Keratinocyte (primary cell): ENCODE results near the gene GRIA1. TPM values are rescaled to one million over a fixed set of nuclear protein-coding genes. Genes with fewer than 3 reads are reported as not detected.

ENCODE experiments used
- DNase-seq: peaks from one replicate; pipeline ENCODE4 v3.0.0-alpha.2; 2011; ENCODE audit warnings: low read depth, missing footprints, low spot score
- FAIRE-seq: peaks from 2 replicates; lab custom pipeline; 2011; peaks lifted over from hg19 to GRCh38; lab: Jason Lieb, UNC
- H2AFZ ChIP-seq: 2 replicates; pipeline ENCODE4 v1.6.0; 2012; ENCODE audit warnings: low read length, control low read depth, inconsistent platforms; ENCODE audit not compliant: control insufficient read depth
- H3K27ac ChIP-seq: 2 replicates; pipeline ENCODE4 v1.5.1; 2011; ENCODE audit warnings: low read length; ENCODE audit not compliant: control insufficient read depth, insufficient read depth
- H3K27me3 ChIP-seq: 3 replicates; pipeline ENCODE4 v1.6.0; 2011; ENCODE audit warnings: low read length; ENCODE audit not compliant: control insufficient read depth, insufficient read depth; ENCODE audit errors: extremely low read depth
- H3K36me3 ChIP-seq, 2 experiments: 2 replicates in 1 of 2; 3 replicates in 1 of 2; pipeline ENCODE4 v1.5.1; 2011; ENCODE audit warnings: low read length in 2 of 2, mild to moderate bottlenecking in 1 of 2; ENCODE audit not compliant: control insufficient read depth in 2 of 2, insufficient read depth in 2 of 2; ENCODE audit errors: extremely low read depth in 1 of 2
- H3K4me1 ChIP-seq: 3 replicates; pipeline ENCODE4 v1.5.1; 2011; ENCODE audit warnings: low read length; ENCODE audit not compliant: control insufficient read depth, insufficient read depth; ENCODE audit errors: extremely low read depth
- H3K4me2 ChIP-seq: 3 replicates; pipeline ENCODE4 v1.6.0; 2011; ENCODE audit warnings: low read depth, low read length; ENCODE audit not compliant: control insufficient read depth, insufficient read depth; ENCODE audit errors: extremely low read depth
- H3K4me3 ChIP-seq, 3 experiments: fragments of 200-600 bp in 1 of 3; sonication (generic) in 1 of 3; 2 replicates in 2 of 3; 3 replicates in 1 of 3; pipeline ENCODE4 v1.5.1; 2011 to 2016; ENCODE audit warnings: low read length in 3 of 3, mild to moderate bottlenecking in 3 of 3, control low read depth in 2 of 3, inconsistent platforms in 1 of 3, low read depth in 1 of 3, mixed read lengths in 1 of 3, mixed run types in 1 of 3, moderate library complexity in 1 of 3; ENCODE audit not compliant: control insufficient read depth in 2 of 3, insufficient read depth in 2 of 3; ENCODE audit errors: extremely low read depth in 1 of 3
- H3K79me2 ChIP-seq: 2 replicates; pipeline ENCODE4 v1.6.0; 2012; ENCODE audit warnings: low read length; ENCODE audit not compliant: control insufficient read depth, insufficient read depth
- H3K9ac ChIP-seq: 3 replicates; pipeline ENCODE4 v1.6.0; 2011; ENCODE audit warnings: low read length; ENCODE audit not compliant: control insufficient read depth, insufficient read depth; ENCODE audit errors: extremely low read depth
- H3K9me1 ChIP-seq: 3 replicates; pipeline ENCODE4 v1.6.0; 2011; ENCODE audit warnings: low read length; ENCODE audit not compliant: control insufficient read depth, insufficient read depth; ENCODE audit errors: extremely low read depth
- H3K9me3 ChIP-seq: 2 replicates; pipeline ENCODE4 v1.5.1; 2012; ENCODE audit warnings: low read depth, low read length; ENCODE audit not compliant: control insufficient read depth
- H4K20me1 ChIP-seq: 3 replicates; pipeline ENCODE4 v1.6.0; 2011; ENCODE audit warnings: low read length; ENCODE audit not compliant: control insufficient read depth, insufficient read depth; ENCODE audit errors: extremely low read depth
- EZH2 ChIP-seq: IDR thresholded peaks from one replicate; pipeline ENCODE4 v1.6.1; 2012; ENCODE audit warnings: inconsistent platforms, mild to moderate bottlenecking, low read length, moderate library complexity
- dilution Hi-C: fragments of 300-500 bp; cut with MboI; formaldehyde crosslinking; loops from one replicate; pipeline ENCODE4 v1.7.0; 2020; ENCODE audit warnings: low sequenced_read_pairs; ENCODE audit not compliant: extremely low pct_ligation_motif_present
- polyA plus RNA-seq, 5 experiments: library from polyadenylated mRNA; depleted of rRNA in 3 of 5; stranded (reverse) in 3 of 5; stranded (forward) in 1 of 5; unstranded in 1 of 5; fragments of >200 nt; gene quantifications; 1 replicate in 1 of 5; 2 replicates in 3 of 5; 3 replicates in 1 of 5; pipeline versions ENCODE4 v1.2.1 to v1.2.3, GENCODE V29; 2011 to 2012; ENCODE audit warnings: missing spikeins in 2 of 5, low read depth in 1 of 5, low replicate concordance in 1 of 5
- TF ChIP-seq, protein P1 (sequence below), 3 experiments: IDR thresholded peaks in 1 of 3; conservative IDR thresholded peaks in 1 of 3; optimal IDR thresholded peaks in 1 of 3; 2 replicates in 2 of 3; 3 replicates in 1 of 3; pipeline versions ENCODE3 to v1.5.1; 2011; ENCODE audit warnings: low read length in 3 of 3, mild to moderate bottlenecking in 3 of 3, moderate library complexity in 2 of 3, control low read depth in 1 of 3, inconsistent platforms in 1 of 3; ENCODE audit not compliant: insufficient read depth in 2 of 3; ENCODE audit errors: extremely low read depth in 1 of 3

The GRIA1 gene
- polyA plus RNA-seq, 1 donor (not counting 4 experiments of a cell fraction or from before 2014, with no cell fraction given), result not detected

DNA sequence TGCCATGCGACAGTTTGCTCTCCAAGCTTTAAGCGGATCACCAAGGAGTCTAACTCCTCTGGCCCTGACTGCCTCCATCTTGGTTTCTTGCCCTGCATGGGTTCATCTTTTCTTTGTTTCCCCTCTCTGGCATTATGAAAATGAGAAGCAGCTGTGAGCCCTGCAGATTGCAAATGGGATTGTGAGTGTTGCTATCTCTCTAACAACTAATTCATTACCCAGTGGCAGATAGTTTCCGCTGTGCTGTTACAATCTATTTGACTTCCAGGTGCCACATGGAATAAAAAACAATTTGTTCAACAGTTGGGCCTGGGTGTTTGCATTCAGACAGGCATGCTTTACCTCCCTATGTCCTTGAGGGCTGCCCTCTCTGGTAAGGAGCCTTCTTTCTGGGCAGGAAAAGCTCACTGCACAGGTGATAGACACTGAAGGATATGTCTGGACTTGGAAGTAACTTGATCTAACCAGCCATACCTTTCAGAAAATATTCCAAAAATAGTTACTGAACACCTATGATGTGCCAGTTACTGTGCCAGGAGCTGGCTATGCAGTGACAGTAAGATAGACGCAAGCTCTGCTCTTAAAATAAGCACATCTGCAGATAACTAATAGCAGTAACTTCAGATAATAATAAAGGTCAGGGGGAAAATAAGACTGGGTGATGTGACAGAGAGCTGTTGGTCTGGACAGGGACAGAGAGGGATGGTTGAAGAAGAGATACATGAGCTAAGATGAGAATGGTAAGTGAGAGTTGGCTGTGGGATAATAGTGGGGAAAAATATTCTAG lies 40.1 kb downstream of the GRIA1 start:
- FAIRE-seq (no peak), DNase-seq (no peak)
- TF ChIP-seq EZH2, result no peak
- TF ChIP-seq, protein P1, sequence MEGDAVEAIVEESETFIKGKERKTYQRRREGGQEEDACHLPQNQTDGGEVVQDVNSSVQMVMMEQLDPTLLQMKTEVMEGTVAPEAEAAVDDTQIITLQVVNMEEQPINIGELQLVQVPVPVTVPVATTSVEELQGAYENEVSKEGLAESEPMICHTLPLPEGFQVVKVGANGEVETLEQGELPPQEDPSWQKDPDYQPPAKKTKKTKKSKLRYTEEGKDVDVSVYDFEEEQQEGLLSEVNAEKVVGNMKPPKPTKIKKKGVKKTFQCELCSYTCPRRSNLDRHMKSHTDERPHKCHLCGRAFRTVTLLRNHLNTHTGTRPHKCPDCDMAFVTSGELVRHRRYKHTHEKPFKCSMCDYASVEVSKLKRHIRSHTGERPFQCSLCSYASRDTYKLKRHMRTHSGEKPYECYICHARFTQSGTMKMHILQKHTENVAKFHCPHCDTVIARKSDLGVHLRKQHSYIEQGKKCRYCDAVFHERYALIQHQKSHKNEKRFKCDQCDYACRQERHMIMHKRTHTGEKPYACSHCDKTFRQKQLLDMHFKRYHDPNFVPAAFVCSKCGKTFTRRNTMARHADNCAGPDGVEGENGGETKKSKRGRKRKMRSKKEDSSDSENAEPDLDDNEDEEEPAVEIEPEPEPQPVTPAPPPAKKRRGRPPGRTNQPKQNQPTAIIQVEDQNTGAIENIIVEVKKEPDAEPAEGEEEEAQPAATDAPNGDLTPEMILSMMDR (optimal IDR thresholded peaks at IDR 0.05 in 1 of 3, IDR thresholded peaks at IDR 0.05 in 1 of 3, conservative IDR thresholded peaks at IDR 0.05 in 1 of 3; ENCODE audit: extremely low read depth in 1 of 3, insufficient read depth in 2 of 3, low read length in 3 of 3), result no peak
- H3K36me3 ChIP-seq, result no peaks in the 10 kb centered on the region
- H3K4me3 ChIP-seq, result no peak overlapping the region
- peaks cover 5% of the 10 kb centered on the region for H3K4me1 ChIP-seq
- no peaks in the 10 kb centered on the region for H4K20me1 ChIP-seq
- no peaks in the 10 kb centered on the region for H3K9me1 ChIP-seq
- H3K27ac ChIP-seq, result no peak overlapping the region
- H3K27me3 ChIP-seq, result no peaks in the 10 kb centered on the region
- no peaks in the 10 kb centered on the region for H3K79me2 ChIP-seq
- H3K9ac ChIP-seq, result no peak overlapping the region
- dilution Hi-C loops, result no loop called here
- H2AFZ ChIP-seq, result no peak overlapping the region
- no peaks in the 10 kb centered on the region for H3K9me3 ChIP-seq
- no peak overlapping the region for H3K4me2 ChIP-seq

DNA sequence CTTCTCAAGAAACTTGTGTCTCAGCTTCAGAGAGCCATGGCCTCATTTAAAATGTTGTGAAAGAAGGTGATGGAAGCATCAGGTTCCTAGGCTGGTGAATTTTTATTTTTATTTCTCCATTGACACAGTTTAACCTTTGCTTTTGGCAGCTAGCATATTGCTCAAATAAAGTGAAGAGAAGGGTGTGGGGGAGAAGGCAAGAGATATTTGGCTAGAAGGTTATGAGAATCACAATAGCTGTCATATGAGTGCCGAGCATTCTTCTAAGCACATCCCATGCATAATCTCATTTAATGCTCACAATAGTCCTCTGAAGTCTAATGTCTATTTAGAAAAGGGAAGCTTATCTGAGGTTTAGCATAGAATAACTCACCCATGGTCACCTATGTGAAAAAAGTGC lies 43.1 kb downstream of the GRIA1 start:
- no peaks in the 10 kb centered on the region for H4K20me1 ChIP-seq
- H3K27me3 ChIP-seq, result no peaks in the 10 kb centered on the region
- dilution Hi-C loops, result no loop called here
- no peak overlapping the region for H3K9ac ChIP-seq
- no peak overlapping the region for H3K4me3 ChIP-seq
- H3K79me2 ChIP-seq, result no peaks in the 10 kb centered on the region
- TF ChIP-seq, protein P1 (optimal IDR thresholded peaks at IDR 0.05 in 1 of 3, IDR thresholded peaks at IDR 0.05 in 1 of 3, conservative IDR thresholded peaks at IDR 0.05 in 1 of 3; ENCODE audit: extremely low read depth in 1 of 3, insufficient read depth in 2 of 3, low read length in 3 of 3), result no peak
- TF ChIP-seq EZH2, result no peak
- H3K27ac ChIP-seq, result no peak overlapping the region
- DNase-seq (no peak), FAIRE-seq (no peak)
- no peak overlapping the region for H2AFZ ChIP-seq
- H3K4me1 ChIP-seq, result peaks cover 5% of the 10 kb centered on the region
- no peaks in the 10 kb centered on the region for H3K9me1 ChIP-seq
- no peak overlapping the region for H3K4me2 ChIP-seq
- H3K36me3 ChIP-seq, result no peaks in the 10 kb centered on the region
- no peaks in the 10 kb centered on the region for H3K9me3 ChIP-seq
